ENCODE results near the gene TPRG1L. TPM values are rescaled to one million over a fixed set of nuclear protein-coding genes. Genes with fewer than 3 reads are reported as not detected.

Gene TPRG1L
- total RNA-seq, 1 experiment from 2014 or later, result 21.9 TPM

- no peak overlapping the region for H3K27ac Mint-ChIP-seq (ENCODE audit: low read depth, unreplicated experiment)
- no peak for DNase-seq (ENCODE audit: unreplicated experiment)
- H3K27me3 Mint-ChIP-seq (ENCODE audit: insufficient read depth, unreplicated experiment), result no peaks in the 10 kb centered on the region
- peaks cover 47% of the 10 kb centered on the region for H3K36me3 Mint-ChIP-seq (ENCODE audit: insufficient read depth, unreplicated experiment)
- intact Hi-C loops (cut with micrococcal nuclease), result no loop called here
- H3K4me3 Mint-ChIP-seq (ENCODE audit: unreplicated experiment), result no peak overlapping the region
- BruUV-seq (replicated peaks), result no TSS peak
- ChIA-PET POLR2A (interaction anchor here (1.0 kb wide), 1 partner anchor 9 kb away, joined by 3 read pairs; no protein-coding TSS in a partner anchor), CTCF (interaction anchor here (1.3 kb wide), 2 partner anchors 94 to 177 kb away, joined by 5 to 6 read pairs; no protein-coding TSS in a partner anchor)
- H3K4me1 Mint-ChIP-seq (ENCODE audit: insufficient read depth, unreplicated experiment), result peaks cover 8% of the 10 kb centered on the region
- no peak for TF ChIP-seq CTCF (IDR thresholded peaks at IDR 0.05; ENCODE audit: unreplicated experiment)
- H3K9me3 Mint-ChIP-seq (ENCODE audit: unreplicated experiment), result no peaks in the 10 kb centered on the region
Measured at GRCh38 chr1:3630161-3630611, 5.4 kb downstream of the TPRG1L start.

DNA sequence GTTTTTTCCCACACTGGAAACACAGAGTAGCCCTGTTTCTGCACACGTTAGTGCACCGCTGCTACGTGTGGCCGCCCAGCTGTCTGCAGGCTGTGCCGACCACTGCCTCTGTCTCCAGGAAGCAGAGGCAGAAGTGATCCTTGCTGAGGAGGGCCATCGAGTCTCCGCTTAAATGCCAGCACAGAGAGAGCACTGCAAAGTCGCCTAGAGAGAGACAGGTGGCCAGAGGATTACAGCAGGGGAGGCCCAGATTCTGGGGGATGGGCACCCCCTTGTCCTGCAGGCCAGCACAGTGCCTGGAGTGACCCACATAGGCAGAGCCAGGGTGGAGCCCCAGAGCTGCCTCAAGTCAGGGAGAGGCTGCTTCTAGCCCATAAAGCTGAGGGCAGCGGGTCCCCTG is 6.1 kb downstream of the TPRG1L start:
- Mint-ChIP-seq H3K4me1 (ENCODE audit: insufficient read depth, unreplicated experiment) (peaks cover 5% of the 10 kb centered on the region), H3K4me3 (ENCODE audit: unreplicated experiment) (no peak overlapping the region), H3K36me3 (ENCODE audit: insufficient read depth, unreplicated experiment) (peaks cover 51% of the 10 kb centered on the region), H3K27ac (ENCODE audit: low read depth, unreplicated experiment) (no peak overlapping the region), H3K9me3 (ENCODE audit: unreplicated experiment) (no peaks in the 10 kb centered on the region), H3K27me3 (ENCODE audit: insufficient read depth, unreplicated experiment) (no peaks in the 10 kb centered on the region)
- no peak for DNase-seq (ENCODE audit: unreplicated experiment)
- ChIA-PET POLR2A (interaction anchor here (1.0 kb wide), 1 partner anchor 9 kb away, joined by 3 read pairs; no protein-coding TSS in a partner anchor), CTCF (interaction anchor here (1.3 kb wide), 1 partner anchor 93 kb away, joined by 6 read pairs; no protein-coding TSS in a partner anchor)
- BruUV-seq (replicated peaks), result no TSS peak
- intact Hi-C loops (cut with micrococcal nuclease), result no loop called here
- TF ChIP-seq CTCF (IDR thresholded peaks at IDR 0.05; ENCODE audit: unreplicated experiment), result no peak

GRCh38 chr1:3631320-3632260 is 6.8 kb downstream of the TPRG1L start:
- no peaks in the 10 kb centered on the region for H3K27me3 Mint-ChIP-seq (ENCODE audit: insufficient read depth, unreplicated experiment)
- TF ChIP-seq CTCF (IDR thresholded peaks at IDR 0.05; ENCODE audit: unreplicated experiment), result no peak
- H3K4me3 Mint-ChIP-seq (ENCODE audit: unreplicated experiment), result no peak overlapping the region
- intact Hi-C loops (cut with micrococcal nuclease), result no loop called here
- no peaks in the 10 kb centered on the region for H3K4me1 Mint-ChIP-seq (ENCODE audit: insufficient read depth, unreplicated experiment)
- no peak for DNase-seq (ENCODE audit: unreplicated experiment)
- CTCF ChIA-PET, result interaction anchor here (0.8 to 1.6 kb wide), 3 partner anchors 10 to 147 kb away, joined by 3 to 6 read pairs (median 6); no protein-coding TSS in a partner anchor
- H3K36me3 Mint-ChIP-seq (ENCODE audit: insufficient read depth, unreplicated experiment), result peaks cover 52% of the 10 kb centered on the region
- H3K9me3 Mint-ChIP-seq (ENCODE audit: unreplicated experiment), result no peaks in the 10 kb centered on the region
- no peak overlapping the region for H3K27ac Mint-ChIP-seq (ENCODE audit: low read depth, unreplicated experiment)
- POLR2A ChIA-PET, result no interaction called here
- no TSS peak for BruUV-seq (replicated peaks)

DNA sequence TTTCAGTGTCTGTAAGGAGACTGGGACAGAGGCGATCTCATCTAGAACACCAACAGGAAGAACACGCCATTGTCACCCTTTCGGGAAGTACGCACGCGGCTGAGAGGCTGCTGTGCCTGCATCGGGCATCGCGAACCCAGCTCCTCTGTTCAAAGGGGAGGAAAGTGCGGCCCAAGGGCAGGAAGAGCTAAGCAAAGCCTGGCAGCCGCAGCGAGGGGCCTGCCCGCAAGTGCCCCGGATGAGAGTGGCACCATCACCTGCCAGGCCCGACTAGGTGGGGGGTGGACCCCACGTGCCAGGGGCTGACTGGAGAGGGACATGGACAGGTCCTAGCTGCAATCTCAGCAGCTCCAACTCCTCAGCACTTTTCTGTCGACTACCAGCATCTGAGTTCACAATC is 7.5 kb downstream of the TPRG1L start:
- intact Hi-C loops (cut with micrococcal nuclease), result no loop called here
- Mint-ChIP-seq H3K27ac (ENCODE audit: low read depth, unreplicated experiment) (no peak overlapping the region), H3K4me3 (ENCODE audit: unreplicated experiment) (no peak overlapping the region), H3K4me1 (ENCODE audit: insufficient read depth, unreplicated experiment) (no peaks in the 10 kb centered on the region), H3K9me3 (ENCODE audit: unreplicated experiment) (no peaks in the 10 kb centered on the region), H3K27me3 (ENCODE audit: insufficient read depth, unreplicated experiment) (no peaks in the 10 kb centered on the region), H3K36me3 (ENCODE audit: insufficient read depth, unreplicated experiment) (peaks cover 52% of the 10 kb centered on the region)
- CTCF ChIA-PET, result interaction anchor here (1.3 to 1.6 kb wide), 2 partner anchors 11 to 92 kb away, joined by 6 to 9 read pairs; no protein-coding TSS in a partner anchor
- no TSS peak for BruUV-seq (replicated peaks)
- no peak for DNase-seq (ENCODE audit: unreplicated experiment)
- no peak for TF ChIP-seq CTCF (IDR thresholded peaks at IDR 0.05; ENCODE audit: unreplicated experiment)
- POLR2A ChIA-PET, result interaction anchor here (1.0 kb wide), 1 partner anchor 9 kb away, joined by 3 read pairs; no protein-coding TSS in a partner anchor

Measured in MCF 10A (cell line).